Measurements from ENCODE around the gene CAPN11.
"Not testable (repeated sequence)": the region's sequence is repeated elsewhere in the genome, so short reads cannot be mapped to it uniquely, and the experiment has no call there.

Gene CAPN11

GRCh38 chr6:44178424-44179071 is 19.9 kb downstream of the CAPN11 start:
- in situ Hi-C loops (cut with MboI; ENCODE audit: low sequenced_read_pairs), result no loop called here

- in situ Hi-C loops (cut with MboI; ENCODE audit: low sequenced_read_pairs), result no loop called here
These were observed 20.5 kb downstream of the CAPN11 start for GRCh38 chr6:44179072-44179536.

GRCh38 chr6:44179648-44180047 is 21.0 kb downstream of the CAPN11 start:
- in situ Hi-C loops (cut with MboI; ENCODE audit: low sequenced_read_pairs), result no loop called here

GRCh38 chr6:44180406-44180805 is 21.8 kb downstream of the CAPN11 start:
- in situ Hi-C loops (cut with MboI; ENCODE audit: low sequenced_read_pairs), result no loop called here

- in situ Hi-C loops (cut with MboI; ENCODE audit: low sequenced_read_pairs), result no loop called here
These were observed 22.3 kb downstream of the CAPN11 start for GRCh38 chr6:44180886-44181285.

GRCh38 chr6:44181784-44182183 is 23.2 kb downstream of the CAPN11 start:
- in situ Hi-C loops (cut with MboI; ENCODE audit: low sequenced_read_pairs), result not testable (repeated sequence)

GRCh38 chr6:44182911-44183390 is 24.3 kb downstream of the CAPN11 start:
- in situ Hi-C loops (cut with MboI; ENCODE audit: low sequenced_read_pairs), result no loop called here

- in situ Hi-C loops (cut with MboI; ENCODE audit: low sequenced_read_pairs), result no loop called here
These were observed 25.2 kb downstream of the CAPN11 start for GRCh38 chr6:44183783-44184182.

GRCh38 chr6:44185356-44185755 is 26.7 kb downstream of the CAPN11 start:
- in situ Hi-C loops (cut with MboI; ENCODE audit: low sequenced_read_pairs), result not testable (repeated sequence)

- in situ Hi-C loops (cut with MboI; ENCODE audit: low sequenced_read_pairs), result no loop called here
These were observed 27.5 kb downstream of the CAPN11 start for GRCh38 chr6:44185953-44186634.

- in situ Hi-C loops (cut with MboI; ENCODE audit: low sequenced_read_pairs), result no loop called here
These were observed 28.0 kb downstream of the CAPN11 start for GRCh38 chr6:44186635-44187025.

GRCh38 chr6:44188819-44189218 is 30.2 kb downstream of the CAPN11 start:
- in situ Hi-C loops (cut with MboI; ENCODE audit: low sequenced_read_pairs), result no loop called here

- in situ Hi-C loops (cut with MboI; ENCODE audit: low sequenced_read_pairs), result no loop called here
These were observed 30.6 kb downstream of the CAPN11 start for GRCh38 chr6:44189257-44189656.

- in situ Hi-C loops (cut with MboI; ENCODE audit: low sequenced_read_pairs), result no loop called here
These were observed 32.1 kb downstream of the CAPN11 start for GRCh38 chr6:44190715-44191114.

- in situ Hi-C loops (cut with MboI; ENCODE audit: low sequenced_read_pairs), result no loop called here
These were observed 33.9 kb downstream of the CAPN11 start for GRCh38 chr6:44192428-44193041.

GRCh38 chr6:44193307-44193910 is 34.8 kb downstream of the CAPN11 start:
- in situ Hi-C loops (cut with MboI; ENCODE audit: low sequenced_read_pairs), result no loop called here

- in situ Hi-C loops (cut with MboI; ENCODE audit: low sequenced_read_pairs), result no loop called here
These were observed 35.7 kb downstream of the CAPN11 start for GRCh38 chr6:44194326-44194725.

- in situ Hi-C loops (cut with MboI; ENCODE audit: low sequenced_read_pairs), result not testable (repeated sequence)
These were observed 37.7 kb downstream of the CAPN11 start for GRCh38 chr6:44196351-44196750.

- in situ Hi-C loops (cut with MboI; ENCODE audit: low sequenced_read_pairs), result no loop called here
These were observed 40.1 kb downstream of the CAPN11 start for GRCh38 chr6:44198684-44199083.

GRCh38 chr6:44199883-44200282 is 41.3 kb downstream of the CAPN11 start:
- in situ Hi-C loops (cut with MboI; ENCODE audit: low sequenced_read_pairs), result no loop called here

GRCh38 chr6:44201200-44201599 is 42.6 kb downstream of the CAPN11 start:
- in situ Hi-C loops (cut with MboI; ENCODE audit: low sequenced_read_pairs), result no loop called here

All from HL-60/S4 (cell line).